Activated T-cell treated with anti-CD3 and anti-CD28 coated beads for 4 hours (primary cell): ENCODE measurements around the gene CHCHD1.
"Not testable (repeated sequence)": the region's sequence is repeated elsewhere in the genome, so short reads cannot be mapped to it uniquely, and the experiment has no call there.

Experiments used
- DNase-seq: peaks from one replicate; pipeline ENCODE4 v3.0.0-alpha.2; 2020

The CHCHD1 gene

GRCh38 chr10:73769396-73769795 is 12.5 kb upstream of the CHCHD1 start:
- DNase-seq = no peak

- DNase-seq = peak; percentile 62
Measured at GRCh38 chr10:73771722-73772280, 10.0 kb upstream of the CHCHD1 start.

GRCh38 chr10:73772281-73773151 is 9.3 kb upstream of the CHCHD1 start:
- DNase-seq = peak; percentile 64

DNA sequence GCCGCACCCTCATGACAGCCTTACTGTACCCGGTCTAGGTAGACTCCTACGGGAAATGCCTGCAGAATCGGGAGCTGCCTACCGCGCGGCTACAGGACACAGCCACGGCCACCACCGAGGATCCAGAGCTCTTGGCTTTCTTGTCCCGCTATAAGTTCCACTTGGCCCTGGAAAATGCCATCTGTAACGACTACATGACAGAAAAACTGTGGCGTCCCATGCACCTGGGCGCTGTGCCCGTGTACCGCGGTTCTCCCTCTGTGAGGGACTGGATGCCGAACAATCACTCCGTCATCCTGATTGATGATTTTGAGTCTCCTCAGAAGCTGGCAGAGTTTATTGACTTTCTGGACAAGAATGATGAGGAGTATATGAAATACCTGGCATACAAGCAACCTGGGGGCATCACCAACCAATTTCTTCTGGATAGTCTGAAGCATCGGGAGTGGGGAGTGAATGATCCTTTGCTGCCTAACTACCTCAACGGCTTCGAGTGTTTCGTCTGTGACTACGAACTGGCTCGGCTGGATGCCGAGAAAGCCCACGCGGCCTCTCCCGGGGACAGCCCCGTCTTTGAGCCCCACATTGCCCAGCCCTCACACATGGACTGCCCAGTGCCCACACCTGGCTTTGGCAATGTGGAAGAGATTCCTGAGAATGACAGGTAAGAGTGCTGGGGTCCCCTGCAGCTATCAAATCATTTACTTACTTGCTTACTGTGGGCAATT is 8.5 kb upstream of the CHCHD1 start:
- DNase-seq = no peak

GRCh38 chr10:73774637-73775036 is 7.2 kb upstream of the CHCHD1 start:
- DNase-seq = no peak

- DNase-seq = no peak
Measured at GRCh38 chr10:73779018-73779417, 2.8 kb upstream of the CHCHD1 start.

DNA sequence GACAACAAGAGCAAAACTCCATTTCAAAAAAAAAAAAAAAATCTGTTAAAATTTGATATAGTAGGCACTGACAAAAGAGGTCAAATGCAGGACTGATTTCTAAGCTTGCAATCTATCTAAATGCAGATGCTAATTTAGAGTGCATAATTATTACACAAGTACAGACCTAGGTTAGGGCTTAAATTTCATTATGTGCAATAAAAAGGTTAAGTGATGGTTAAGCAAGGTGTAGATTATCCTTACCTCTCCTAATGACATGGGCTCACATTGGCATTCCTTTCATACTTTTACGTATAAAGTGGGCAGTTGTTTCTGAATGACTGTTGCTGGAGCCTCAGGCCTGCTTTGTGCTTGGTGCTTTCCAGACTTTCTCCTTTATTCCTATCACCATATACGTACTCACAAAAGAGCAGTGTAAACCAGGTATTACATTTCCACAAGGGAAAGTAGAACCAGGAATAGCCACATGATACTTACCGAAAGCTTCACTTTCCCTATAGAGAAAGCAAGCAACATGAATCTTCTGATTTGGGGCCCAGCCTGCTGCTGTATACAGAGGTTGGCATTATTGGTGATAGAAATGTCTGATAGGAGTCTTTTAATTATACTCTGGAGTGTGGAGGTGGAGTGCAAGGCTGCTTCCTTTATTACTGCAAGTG is 2.2 kb upstream of the CHCHD1 start:
- no peak for DNase-seq

DNA sequence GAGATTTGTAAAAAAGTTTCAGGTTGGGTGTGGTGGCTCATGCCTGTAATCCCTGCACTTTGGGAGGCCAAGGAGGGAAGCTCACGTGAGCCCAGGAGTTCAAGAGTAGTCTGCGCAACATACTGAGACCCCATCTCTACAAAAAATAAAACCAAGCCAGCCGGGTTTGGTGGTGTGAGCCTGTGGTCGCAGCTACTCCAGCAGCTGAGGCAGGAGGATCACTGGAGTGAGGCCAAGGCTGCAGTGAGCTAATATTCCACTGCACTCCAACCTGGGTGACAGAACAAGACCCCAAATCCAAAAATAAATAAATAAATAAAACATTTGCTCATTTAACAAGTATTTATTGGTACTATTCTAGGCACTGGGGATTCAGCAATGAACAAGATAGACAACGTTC is 1.5 kb upstream of the CHCHD1 start:
- DNase-seq = no peak

DNA sequence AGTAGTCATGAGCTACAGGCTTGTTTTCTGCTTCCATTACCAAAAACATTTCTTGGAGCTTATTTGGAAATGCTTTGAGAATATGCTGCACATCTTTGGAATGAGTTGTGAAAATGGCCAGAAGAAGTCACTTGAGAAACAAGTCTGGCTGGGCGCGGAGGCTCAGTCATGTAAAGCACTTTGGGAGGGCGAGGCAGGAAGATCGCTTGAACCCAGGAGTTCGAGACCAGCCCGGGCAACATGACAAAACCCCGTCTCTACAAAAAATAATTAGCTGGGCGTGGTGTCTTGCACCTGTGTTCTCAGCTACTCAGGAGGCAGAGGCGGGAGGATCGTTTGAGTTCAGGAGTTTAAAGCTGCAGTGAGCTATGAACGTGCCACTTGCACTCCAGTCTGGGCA is 882 bp upstream of the CHCHD1 start:
- no peak for DNase-seq

- no peak for DNase-seq
Measured at GRCh38 chr10:73781548-73781878, 335 bp upstream of the CHCHD1 start.

DNA sequence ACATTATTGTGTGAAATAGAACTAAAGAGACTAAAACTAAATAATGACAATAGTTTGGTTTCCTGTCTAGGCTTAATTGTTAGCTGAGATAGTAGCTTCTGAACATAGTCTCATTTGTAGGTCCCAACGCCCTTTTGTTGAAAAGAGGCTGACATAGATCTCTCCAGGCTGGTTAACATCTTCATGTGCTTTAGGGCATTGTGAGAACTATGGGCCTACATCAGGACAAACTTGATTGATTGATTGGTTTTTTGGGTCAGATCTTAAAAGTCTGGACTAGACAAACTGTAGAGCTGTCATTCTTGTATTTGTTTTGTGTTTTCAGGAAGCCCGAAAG is 869 bp downstream of the CHCHD1 start:
- no peak for DNase-seq

- peak; percentile 71 for DNase-seq
Measured at GRCh38 chr10:73785211-73785720, 3.4 kb downstream of the CHCHD1 start, which contains the start of gene ZSWIM8. ZSWIM8 (plus strand) TSS chr10:73785606; CDS start chr10:73785879, 273 bp downstream.

DNA sequence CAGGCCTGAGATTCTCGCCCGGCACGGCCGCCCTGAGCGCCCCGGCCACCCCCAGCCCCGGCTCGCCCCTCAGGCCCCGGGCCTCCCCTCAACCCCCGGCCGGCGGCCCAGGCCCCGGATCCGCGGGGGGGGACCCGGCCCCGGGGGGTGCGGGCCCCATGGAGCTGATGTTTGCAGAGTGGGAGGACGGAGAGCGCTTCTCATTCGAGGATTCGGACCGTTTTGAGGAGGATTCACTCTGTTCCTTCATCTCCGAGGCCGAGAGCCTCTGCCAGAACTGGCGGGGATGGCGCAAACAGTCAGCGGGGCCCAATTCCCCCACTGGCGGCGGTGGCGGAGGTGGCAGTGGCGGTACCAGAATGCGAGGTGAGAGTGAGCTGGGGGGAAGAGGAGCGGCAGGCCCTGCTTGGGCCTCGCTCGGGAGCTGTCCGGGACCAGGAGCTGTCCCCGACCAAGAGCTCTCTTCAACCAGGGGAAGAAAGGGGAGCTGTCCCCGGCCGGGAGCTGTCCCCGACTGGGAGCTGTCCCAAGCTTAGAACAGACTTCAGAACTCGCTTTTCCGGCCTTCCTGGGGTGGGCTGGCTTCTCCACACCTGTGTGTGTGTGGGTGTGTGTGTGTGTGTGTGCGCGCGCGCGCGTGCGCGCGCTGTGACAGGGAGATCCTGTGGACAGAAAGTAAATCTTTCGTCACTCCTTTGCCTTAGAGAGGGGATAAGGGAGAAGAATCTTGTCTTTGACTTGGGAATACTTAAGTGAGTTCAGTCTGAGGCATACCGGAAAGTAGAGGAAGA is 4.1 kb downstream of the CHCHD1 start:
- DNase-seq = peak; percentile 36

DNA sequence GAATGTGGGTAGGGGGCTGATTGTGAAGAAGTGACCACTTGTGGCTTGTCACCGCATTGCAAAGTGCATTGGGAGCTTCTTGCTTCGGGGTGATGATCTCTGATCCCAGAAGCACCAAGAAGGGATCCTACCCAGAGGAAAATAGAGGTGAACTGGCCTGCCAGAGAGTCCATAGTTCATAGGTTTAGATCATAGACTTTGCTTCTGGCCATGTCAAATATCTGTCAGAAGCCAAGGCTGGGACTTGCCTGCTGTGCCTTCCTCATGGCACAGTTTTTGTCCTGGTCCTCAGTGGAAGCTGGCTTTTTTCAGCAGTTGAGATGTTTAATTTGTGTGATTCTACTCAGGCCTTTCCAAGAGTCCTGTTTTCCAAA is 4.7 kb downstream of the CHCHD1 start:
- DNase-seq = no peak

DNA sequence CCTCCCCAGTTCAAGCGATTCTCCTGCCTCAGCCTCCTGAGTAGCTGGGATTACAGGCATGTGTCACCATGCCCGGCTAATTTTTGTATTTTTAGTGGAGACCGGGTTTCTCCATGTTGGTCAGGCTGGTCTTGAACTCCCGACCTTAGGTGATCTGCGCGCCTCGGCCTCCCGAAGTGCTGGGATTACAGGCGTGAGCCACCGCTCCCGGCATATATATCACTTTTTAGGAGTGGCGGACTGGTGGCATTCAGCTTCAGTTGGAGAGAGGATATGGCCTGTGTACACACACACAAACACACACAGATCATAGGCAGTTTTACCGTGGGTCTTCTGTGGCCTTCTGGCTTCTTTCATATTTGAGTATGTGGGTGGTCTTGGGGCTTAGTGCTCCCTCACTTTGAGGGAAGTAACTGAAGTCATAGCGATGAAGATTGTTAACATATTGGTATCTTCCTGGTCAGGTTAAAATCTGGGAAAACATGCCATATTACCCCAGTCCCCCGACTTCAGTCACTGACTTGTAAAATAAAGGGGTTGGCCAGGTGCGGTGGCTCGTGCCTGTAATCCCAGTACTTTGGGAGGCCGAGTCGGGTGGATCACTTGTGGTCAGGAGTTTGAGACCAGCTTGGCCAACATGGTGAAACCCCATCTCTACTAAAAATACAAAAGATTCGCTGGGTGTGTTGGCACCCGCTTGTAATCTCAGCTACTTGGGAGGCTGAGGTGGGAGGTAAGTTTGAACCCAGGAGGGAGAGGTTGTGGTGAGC is 5.4 kb downstream of the CHCHD1 start:
- not testable (repeated sequence) for DNase-seq

DNA sequence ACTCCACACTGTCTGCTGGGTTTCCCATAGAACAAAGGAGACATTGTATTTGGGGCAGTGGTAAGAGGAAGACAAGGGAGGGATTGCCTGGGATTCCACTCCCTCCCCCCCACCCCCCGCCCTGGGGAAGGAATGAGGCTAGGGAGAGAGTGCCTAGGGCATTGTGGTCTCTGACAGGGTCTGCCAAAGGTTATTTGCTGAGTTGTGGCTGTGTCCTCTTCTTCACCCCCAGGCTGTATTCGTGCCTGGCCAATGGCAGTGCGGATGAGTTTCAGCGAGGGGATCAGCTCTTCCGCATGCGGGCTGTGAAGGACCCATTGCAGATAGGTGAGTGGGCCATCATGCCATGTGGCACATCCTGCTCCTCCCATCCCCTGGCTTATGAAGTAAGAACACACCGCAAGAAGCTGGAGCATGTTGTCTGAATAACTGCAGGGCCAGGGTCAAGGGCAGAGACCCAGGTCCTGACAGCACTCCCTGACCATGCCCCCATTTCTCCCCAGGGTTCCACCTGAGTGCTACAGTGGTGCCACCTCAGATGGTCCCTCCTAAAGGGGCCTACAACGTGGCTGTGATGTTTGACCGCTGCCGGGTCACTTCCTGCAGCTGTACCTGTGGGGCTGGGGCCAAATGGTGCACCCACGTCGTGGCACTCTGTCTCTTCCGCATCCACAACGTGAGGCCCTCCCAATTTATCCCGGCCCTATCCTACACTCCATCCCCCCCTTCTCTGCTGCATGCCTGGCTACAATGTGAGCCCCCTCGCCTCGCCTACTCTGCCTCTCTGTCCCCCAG is 7.2 kb downstream of the CHCHD1 start:
- no peak for DNase-seq

DNA sequence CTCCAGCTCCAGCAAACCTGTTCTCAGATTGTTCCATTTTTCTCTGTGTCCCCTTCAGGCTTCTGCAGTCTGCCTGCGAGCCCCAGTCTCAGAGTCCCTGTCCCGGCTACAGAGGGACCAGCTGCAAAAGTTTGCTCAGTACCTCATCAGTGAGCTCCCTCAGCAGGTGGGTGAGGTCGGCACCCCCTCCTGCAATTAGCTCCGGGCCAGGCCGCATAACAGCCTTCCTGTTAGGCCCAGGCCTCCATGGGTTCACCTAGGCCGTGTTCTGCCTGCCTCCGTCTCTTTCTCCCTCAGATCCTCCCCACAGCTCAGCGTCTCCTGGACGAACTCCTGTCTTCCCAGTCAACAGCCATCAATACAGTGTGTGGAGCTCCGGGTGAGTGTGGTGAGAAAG is 7.8 kb downstream of the CHCHD1 start:
- no peak for DNase-seq

DNA sequence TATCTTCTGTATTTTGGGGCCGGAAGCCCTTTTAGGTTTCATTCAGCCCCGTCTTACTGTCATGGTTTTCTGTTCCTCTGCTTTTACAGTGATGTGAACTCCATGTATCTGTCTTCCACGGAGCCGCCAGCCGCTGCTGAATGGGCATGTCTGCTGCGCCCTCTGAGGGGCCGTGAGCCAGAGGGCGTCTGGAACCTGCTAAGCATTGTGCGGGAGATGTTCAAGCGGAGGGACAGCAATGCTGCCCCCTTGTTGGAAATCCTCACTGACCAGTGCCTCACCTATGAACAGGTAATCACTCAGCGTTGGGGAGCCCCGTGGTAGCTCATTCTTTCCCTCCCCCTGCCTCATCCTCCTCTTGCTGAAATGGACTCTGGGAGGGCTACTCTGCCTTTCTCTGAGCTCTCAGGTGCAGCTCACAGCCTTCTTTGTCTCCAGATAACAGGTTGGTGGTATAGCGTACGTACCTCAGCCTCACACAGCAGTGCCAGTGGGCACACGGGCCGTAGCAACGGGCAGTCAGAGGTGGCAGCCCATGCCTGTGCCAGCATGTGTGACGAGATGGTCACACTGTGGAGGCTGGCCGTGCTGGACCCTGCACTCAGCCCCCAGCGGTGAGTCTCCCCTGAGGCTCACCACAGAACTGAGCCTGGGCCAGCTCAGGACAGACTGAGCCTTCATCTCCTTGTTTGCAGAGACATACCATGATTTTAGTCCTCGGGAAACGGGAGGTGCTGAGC is 9.2 kb downstream of the CHCHD1 start:
- DNase-seq = no peak

GRCh38 chr10:73791871-73792400 is 10.1 kb downstream of the CHCHD1 start:
- DNase-seq = no peak

- no peak for DNase-seq
Measured at GRCh38 chr10:73793456-73793855, 11.6 kb downstream of the CHCHD1 start.
